PC-3 (cell line): Measurements from ENCODE around the gene PLK3. TPM values are rescaled to one million over a fixed set of nuclear protein-coding genes. Genes with fewer than 3 reads are reported as not detected.

Experiments
- ATAC-seq: fragments of 200-7000 bp; cut with Tn5 transposase; 2 replicates; pipeline ENCODE4 v1.9.1; 2020; ENCODE audit warnings: mild to moderate bottlenecking, moderate library complexity
- BruUV-seq: library from RNA; stranded (reverse); fragments of 400-500 nt; replicated peaks from 2 replicates; lab custom pipeline; 2021; lab: Mats Ljungman, UMichigan
- CTCF ChIA-PET: fragments of 300-600 bp; sonication (Branson Sonifier 250); formaldehyde crosslinking; loops from one replicate; lab custom pipeline; 2022; ENCODE audit warnings: antibody characterized with exemption; lab: Charles Lee
- POLR2A ChIA-PET: fragments of 300-600 bp; sonication (Branson Sonifier 250); formaldehyde crosslinking; loops from one replicate; lab custom pipeline; 2022; ENCODE audit warnings: antibody characterized with exemption; ENCODE audit not compliant: unreplicated experiment; lab: Charles Lee
- DNase-seq: peaks from one replicate; pipeline ENCODE4 v3.0.0-alpha.2; 2015
- H2AFZ ChIP-seq: fragments of 300-600 bp; sonication (generic); 2 replicates; pipeline ENCODE4 v1.6.0; 2016; ENCODE audit warnings: antibody characterized with exemption, low read length
- H3F3A ChIP-seq: fragments of 300-600 bp; sonication (generic); one replicate; pipeline ENCODE4 v1.6.0; 2017; ENCODE audit warnings: antibody characterized with exemption, low read length, control low read depth, mild to moderate bottlenecking; ENCODE audit not compliant: unreplicated experiment
- H3K27ac ChIP-seq: fragments of 300-600 bp; sonication (generic); 2 replicates; pipeline ENCODE4 v1.5.1; 2016; ENCODE audit warnings: mild to moderate bottlenecking, low read length
- H3K27me3 ChIP-seq: fragments of 300-600 bp; sonication (generic); 2 replicates; pipeline ENCODE4 v1.6.1; 2016; ENCODE audit warnings: low read length, mixed read lengths
- H3K36me3 ChIP-seq: fragments of 300-600 bp; sonication (generic); 2 replicates; pipeline ENCODE4 v1.6.1; 2016; ENCODE audit warnings: low read depth, mixed run types, low read length, mixed read lengths
- H3K4me1 ChIP-seq: fragments of 300-600 bp; sonication (generic); 2 replicates; pipeline ENCODE4 v1.5.1; 2016; ENCODE audit warnings: low read length; ENCODE audit not compliant: insufficient read depth
- H3K4me2 ChIP-seq: fragments of 300-600 bp; sonication (generic); 2 replicates; pipeline ENCODE4 v1.6.0; 2016; ENCODE audit warnings: low read length
- H3K4me3 ChIP-seq: fragments of 300-600 bp; sonication (generic); 2 replicates; pipeline ENCODE4 v1.5.1; 2016; ENCODE audit warnings: mild to moderate bottlenecking, low read length, mixed read lengths
- H3K79me2 ChIP-seq: fragments of 300-600 bp; sonication (generic); 2 replicates; pipeline ENCODE4 v1.6.1; 2017; ENCODE audit warnings: low read length, mixed read lengths
- H3K9ac ChIP-seq: fragments of 300-600 bp; sonication (generic); 2 replicates; pipeline ENCODE4 v1.6.0; 2016; ENCODE audit warnings: mild to moderate bottlenecking, low read length
- H3K9me2 ChIP-seq: fragments of 300-600 bp; sonication (generic); replicated peaks from 2 replicates; pipeline ENCODE4 v1.6.1; 2016; ENCODE audit warnings: mixed run types, low read length, mixed read lengths
- H3K9me3 ChIP-seq: fragments of 300-600 bp; sonication (generic); 2 replicates; pipeline ENCODE4 v1.6.1; 2016; ENCODE audit warnings: low read length, mixed read lengths
- H4K20me1 ChIP-seq: fragments of 300-600 bp; sonication (generic); 2 replicates; pipeline ENCODE4 v1.6.1; 2016; ENCODE audit warnings: low read length, mixed read lengths
- EZH2 ChIP-seq: fragments of 300-600 bp; sonication (generic); IDR thresholded peaks from one replicate; pipeline ENCODE4 v1.6.1; 2017; ENCODE audit warnings: antibody characterized with exemption, mild to moderate bottlenecking, low read length; ENCODE audit not compliant: unreplicated experiment
- EZH2phosphoT487 ChIP-seq: fragments of 300-600 bp; sonication (generic); IDR thresholded peaks from 2 replicates; pipeline ENCODE4 v1.6.1; 2018; ENCODE audit warnings: mild to moderate bottlenecking, antibody characterized with exemption, low read length, borderline replicate concordance
- intact Hi-C: fragments of 100-400 bp; cut with micrococcal nuclease; formaldehyde crosslinking; loops from 2 replicates; pipeline ENCODE4 v1.9.0; 2023
- total RNA-seq: library from RNA; depleted of rRNA; stranded (reverse); fragments of >200 nt; gene quantifications from 2 replicates; pipeline ENCODE4 v1.2.3, GENCODE V29; 2014
- TF ChIP-seq, protein P1 (sequence below): fragments of 300-600 bp; sonication (generic); conservative IDR thresholded peaks from 2 replicates; pipeline ENCODE4 v1.5.1; 2017; ENCODE audit warnings: antibody characterized with exemption, low read depth, mild to moderate bottlenecking, low read length

PLK3 gene
- total RNA-seq, 1 experiment from 2014 or later, result 44.0 TPM

DNA sequence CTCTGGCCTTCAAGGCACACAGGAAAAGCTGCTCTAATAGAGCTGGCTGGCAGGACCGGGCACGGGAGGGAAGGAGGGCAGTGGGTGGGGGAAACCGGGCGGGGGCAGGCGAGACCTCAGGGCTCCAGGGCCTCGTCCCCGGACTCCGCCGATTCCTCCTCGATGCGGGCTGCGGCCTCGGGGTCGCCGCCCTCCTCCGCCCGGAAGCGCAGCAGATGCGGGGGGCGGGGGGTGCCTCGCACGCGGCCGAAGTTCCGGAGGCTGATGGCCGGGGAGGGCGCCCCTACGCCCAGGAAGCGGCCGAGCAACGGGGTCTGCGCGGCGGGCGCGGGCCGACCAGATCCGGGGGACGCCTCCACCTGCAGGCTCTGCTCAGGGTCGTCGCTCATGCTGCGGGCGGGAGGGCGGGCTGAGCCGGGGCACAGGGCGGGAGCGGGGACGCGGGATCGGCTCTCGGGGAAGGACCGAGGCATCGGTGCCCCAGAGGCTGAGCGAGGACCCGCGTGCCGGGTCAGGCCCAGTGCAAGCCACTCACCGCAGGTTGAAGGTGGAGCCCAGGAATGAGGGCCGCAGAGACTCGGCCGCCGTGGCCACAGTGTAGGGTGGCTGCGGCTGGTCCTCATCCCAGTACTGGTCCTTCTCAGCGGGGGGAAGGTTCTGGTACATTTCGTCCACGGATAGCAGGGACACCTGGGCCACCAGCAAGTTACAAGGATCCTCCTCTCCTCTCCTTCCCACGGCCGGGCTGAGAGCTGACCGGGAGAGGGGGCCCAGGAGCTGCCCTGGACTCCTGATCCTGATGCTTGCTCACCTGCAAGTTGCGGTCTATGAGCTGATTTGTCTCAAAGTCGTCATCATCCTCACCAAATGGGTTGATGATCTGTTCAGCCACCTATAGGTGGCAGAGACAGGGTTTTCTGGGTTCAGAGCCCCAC lies 15.8 kb upstream of the PLK3 start:
- peaks cover 20% of the 10 kb centered on the region; the same call in 1 of the 2 replicates for H3K36me3 ChIP-seq
- no peaks in the 10 kb centered on the region for H3K9me3 ChIP-seq
- H4K20me1 ChIP-seq, result peaks cover 4% of the 10 kb centered on the region; the same call in 1 of the 2 replicates
- no peak overlapping the region for H3K27ac ChIP-seq
- BruUV-seq, result no TSS peak
- no peaks in the 10 kb centered on the region for H3K27me3 ChIP-seq
- no peak overlapping the region for H3K4me2 ChIP-seq
- POLR2A ChIA-PET, result no interaction called here
- no peak overlapping the region for H3K4me3 ChIP-seq
- H3K79me2 ChIP-seq, result no peaks in the 10 kb centered on the region
- CTCF ChIA-PET, result no interaction called here
- H2AFZ ChIP-seq, result no peak overlapping the region
- DNase-seq, result no peak
- no peak overlapping the region for H3K9ac ChIP-seq
- TF ChIP-seq EZH2 (no peak), EZH2phosphoT487 (no peak)
- TF ChIP-seq, protein P1, sequence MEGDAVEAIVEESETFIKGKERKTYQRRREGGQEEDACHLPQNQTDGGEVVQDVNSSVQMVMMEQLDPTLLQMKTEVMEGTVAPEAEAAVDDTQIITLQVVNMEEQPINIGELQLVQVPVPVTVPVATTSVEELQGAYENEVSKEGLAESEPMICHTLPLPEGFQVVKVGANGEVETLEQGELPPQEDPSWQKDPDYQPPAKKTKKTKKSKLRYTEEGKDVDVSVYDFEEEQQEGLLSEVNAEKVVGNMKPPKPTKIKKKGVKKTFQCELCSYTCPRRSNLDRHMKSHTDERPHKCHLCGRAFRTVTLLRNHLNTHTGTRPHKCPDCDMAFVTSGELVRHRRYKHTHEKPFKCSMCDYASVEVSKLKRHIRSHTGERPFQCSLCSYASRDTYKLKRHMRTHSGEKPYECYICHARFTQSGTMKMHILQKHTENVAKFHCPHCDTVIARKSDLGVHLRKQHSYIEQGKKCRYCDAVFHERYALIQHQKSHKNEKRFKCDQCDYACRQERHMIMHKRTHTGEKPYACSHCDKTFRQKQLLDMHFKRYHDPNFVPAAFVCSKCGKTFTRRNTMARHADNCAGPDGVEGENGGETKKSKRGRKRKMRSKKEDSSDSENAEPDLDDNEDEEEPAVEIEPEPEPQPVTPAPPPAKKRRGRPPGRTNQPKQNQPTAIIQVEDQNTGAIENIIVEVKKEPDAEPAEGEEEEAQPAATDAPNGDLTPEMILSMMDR, result no peak
- ATAC-seq, result no peak
- no peaks in the 10 kb centered on the region for H3K9me2 ChIP-seq
- H3K4me1 ChIP-seq, result no peaks in the 10 kb centered on the region
- intact Hi-C loops, result no loop called here
- H3F3A ChIP-seq, result peaks cover 11% of the 10 kb centered on the region

DNA sequence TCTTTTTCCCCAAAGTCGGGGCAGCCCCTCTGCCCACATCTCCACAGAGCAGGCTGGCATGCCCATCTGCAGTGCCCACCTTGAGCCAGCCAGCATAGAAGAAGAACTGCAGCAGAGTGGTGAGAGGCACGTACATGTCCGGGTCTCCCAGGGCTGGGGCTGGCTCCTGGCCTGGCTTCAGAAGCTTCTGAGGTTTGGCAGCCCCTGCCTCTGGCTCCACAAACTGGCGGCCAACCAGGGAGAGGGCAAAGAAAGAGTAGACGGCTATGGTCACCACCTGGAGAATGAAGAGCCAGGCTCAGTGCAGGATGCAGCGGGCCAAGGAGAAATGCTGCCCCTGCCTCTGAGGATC lies 15.2 kb upstream of the PLK3 start:
- ATAC-seq (no peak), DNase-seq (no peak)
- no TSS peak for BruUV-seq
- no peak overlapping the region for H2AFZ ChIP-seq
- no peaks in the 10 kb centered on the region for H4K20me1 ChIP-seq
- ChIA-PET CTCF (no interaction called here), POLR2A (no interaction called here)
- H3K36me3 ChIP-seq, result peaks cover 16% of the 10 kb centered on the region; the same call in 1 of the 2 replicates
- no peaks in the 10 kb centered on the region for H3K9me2 ChIP-seq
- no peaks in the 10 kb centered on the region for H3K27me3 ChIP-seq
- no peak overlapping the region for H3K4me3 ChIP-seq
- peaks cover 11% of the 10 kb centered on the region for H3F3A ChIP-seq
- no peak overlapping the region for H3K9ac ChIP-seq
- TF ChIP-seq, protein P1, result no peak
- no peak for TF ChIP-seq EZH2phosphoT487
- TF ChIP-seq EZH2, result no peak
- H3K9me3 ChIP-seq, result no peaks in the 10 kb centered on the region
- H3K4me2 ChIP-seq, result no peak overlapping the region
- intact Hi-C loops, result no loop called here
- H3K79me2 ChIP-seq, result no peaks in the 10 kb centered on the region
- H3K4me1 ChIP-seq, result no peaks in the 10 kb centered on the region
- no peak overlapping the region for H3K27ac ChIP-seq

DNA sequence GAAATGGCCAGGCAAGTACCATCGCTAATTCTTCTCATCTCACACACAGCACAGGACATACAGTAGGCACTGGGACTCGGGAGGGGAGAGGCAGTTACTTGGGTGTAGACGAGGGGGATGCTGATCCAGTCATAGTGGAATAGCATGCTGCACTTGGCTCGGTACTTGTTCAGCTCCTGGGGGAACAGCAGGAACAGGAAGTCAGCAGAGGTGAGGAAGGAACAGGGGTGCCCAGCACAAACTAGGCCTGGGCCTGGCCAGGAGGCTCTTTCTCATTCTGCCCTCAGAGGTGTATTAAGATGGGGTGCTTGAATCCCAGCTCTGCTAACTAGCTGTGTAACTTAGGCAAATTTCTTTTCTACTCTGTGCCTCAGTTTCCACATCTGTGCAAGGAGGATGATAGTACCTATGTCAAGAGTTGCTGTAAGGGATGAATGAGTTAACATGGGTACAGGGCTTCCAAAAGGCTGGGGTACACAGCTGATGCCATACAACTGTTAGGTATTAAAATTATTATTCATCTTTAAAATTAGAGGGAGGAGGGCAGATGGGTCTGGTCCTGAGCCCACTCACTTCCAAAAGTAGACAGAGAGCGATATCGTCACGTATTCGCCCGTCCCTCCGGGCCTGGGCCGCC lies 14.6 kb upstream of the PLK3 start:
- TF ChIP-seq, protein P1, result no peak
- no peak for TF ChIP-seq EZH2phosphoT487
- no peak for TF ChIP-seq EZH2
- no peaks in the 10 kb centered on the region for H3K9me3 ChIP-seq
- DNase-seq, result no peak
- H3K9me2 ChIP-seq, result no peaks in the 10 kb centered on the region
- H3K9ac ChIP-seq, result no peak overlapping the region
- no peak overlapping the region for H3K4me2 ChIP-seq
- no peak overlapping the region for H3K27ac ChIP-seq
- H3K4me1 ChIP-seq, result no peaks in the 10 kb centered on the region
- ATAC-seq, result no peak
- no peak overlapping the region for H3K4me3 ChIP-seq
- H3K79me2 ChIP-seq, result no peaks in the 10 kb centered on the region
- BruUV-seq, result no TSS peak
- no peaks in the 10 kb centered on the region for H4K20me1 ChIP-seq
- POLR2A ChIA-PET, result no interaction called here
- CTCF ChIA-PET, result no interaction called here
- intact Hi-C loops, result no loop called here
- H2AFZ ChIP-seq, result no peak overlapping the region
- H3K36me3 ChIP-seq, result peaks cover 10% of the 10 kb centered on the region; the same call in 1 of the 2 replicates
- H3F3A ChIP-seq, result peaks cover 11% of the 10 kb centered on the region
- H3K27me3 ChIP-seq, result no peaks in the 10 kb centered on the region
